ENCODE measurements around the gene CACFD1.

CACFD1 gene

DNA sequence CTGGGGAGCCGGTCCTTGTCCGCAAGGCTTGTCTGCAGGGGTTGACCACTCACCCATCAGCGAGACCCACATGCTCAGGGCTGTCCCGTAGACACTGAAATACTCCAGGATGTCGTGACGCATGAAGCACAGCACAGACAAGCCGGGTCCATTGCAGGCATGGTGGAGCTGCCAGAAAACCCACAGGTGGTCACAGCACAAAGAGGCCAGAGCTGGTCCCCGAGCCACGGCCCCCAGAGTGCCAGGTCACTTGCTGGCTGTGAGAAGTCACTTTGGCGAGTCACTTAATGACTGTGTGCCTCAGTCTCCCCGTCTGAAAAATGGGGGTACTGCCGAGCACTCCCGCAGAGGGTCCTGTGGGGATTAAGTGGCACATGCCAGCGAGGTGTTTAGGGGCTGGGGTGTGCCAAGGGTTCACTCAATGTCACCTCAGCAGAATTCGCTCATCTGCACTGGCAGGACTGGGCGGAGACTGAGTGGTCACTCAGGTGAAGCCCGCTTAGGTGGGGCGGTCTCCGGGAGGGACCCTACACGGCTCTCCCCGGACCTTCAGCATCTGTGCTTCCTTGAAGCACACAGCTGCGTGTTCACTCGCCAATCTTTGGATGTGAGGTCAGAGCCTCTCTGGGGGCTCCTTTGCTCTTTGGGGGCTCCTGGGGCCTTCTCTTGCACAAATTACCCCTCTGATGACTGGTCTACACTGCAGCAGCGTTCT lies 60.5 kb downstream of the CACFD1 start:
- no peak for DNase-seq

Data from effector CD8-positive, alpha-beta T cell (primary cell).